GM23248 (cell line): ENCODE measurements around the gene ANKRD17. TPM values are rescaled to one million over a fixed set of nuclear protein-coding genes. Genes with fewer than 3 reads are reported as not detected.

Experiments
- DNase-seq: peaks from one replicate; pipeline ENCODE4 v3.0.0-alpha.2; 2015
- H2AFZ ChIP-seq: fragments of 200-600 bp; sonication (generic); 2 replicates; pipeline ENCODE4 v1.6.1; 2016; ENCODE audit warnings: antibody characterized with exemption
- H3F3A ChIP-seq: fragments of 200-600 bp; sonication (generic); 2 replicates; pipeline ENCODE4 v1.6.1; 2016; ENCODE audit warnings: mild to moderate bottlenecking, antibody characterized with exemption, mixed run types; ENCODE audit not compliant: insufficient read depth
- H3K27ac ChIP-seq: fragments of 200-600 bp; sonication (generic); 2 replicates; pipeline ENCODE4 v1.5.1; 2016; ENCODE audit warnings: mild to moderate bottlenecking
- H3K27me3 ChIP-seq: fragments of 200-600 bp; sonication (generic); replicated peaks from 2 replicates; pipeline ENCODE4 v1.6.1; 2016; ENCODE audit warnings: mild to moderate bottlenecking; ENCODE audit not compliant: insufficient read depth
- H3K36me3 ChIP-seq: fragments of 200-600 bp; sonication (generic); 2 replicates; pipeline ENCODE4 v1.6.1; 2016; ENCODE audit warnings: low read depth, mild to moderate bottlenecking
- H3K4me1 ChIP-seq: fragments of 200-600 bp; sonication (generic); 2 replicates; pipeline ENCODE4 v1.6.1; 2016; ENCODE audit warnings: mild to moderate bottlenecking; ENCODE audit not compliant: insufficient read depth
- H3K4me2 ChIP-seq: fragments of 200-600 bp; sonication (generic); one replicate; pipeline ENCODE4 v1.6.1; 2016; ENCODE audit warnings: mild to moderate bottlenecking; ENCODE audit not compliant: unreplicated experiment
- H3K4me3 ChIP-seq: fragments of 200-600 bp; sonication (generic); 2 replicates; pipeline ENCODE4 v1.5.1; 2016; ENCODE audit warnings: mild to moderate bottlenecking
- H3K79me2 ChIP-seq: fragments of 200-600 bp; sonication (generic); 2 replicates; pipeline ENCODE4 v1.6.1; 2016; ENCODE audit warnings: mild to moderate bottlenecking; ENCODE audit not compliant: insufficient read depth
- H3K9ac ChIP-seq: fragments of 200-600 bp; sonication (generic); 2 replicates; pipeline ENCODE4 v1.6.1; 2016; ENCODE audit warnings: mild to moderate bottlenecking
- H3K9me2 ChIP-seq: fragments of 200-600 bp; sonication (generic); 2 replicates; pipeline ENCODE4 v1.6.1; 2016; ENCODE audit warnings: mixed run types, mild to moderate bottlenecking, moderate library complexity; ENCODE audit not compliant: insufficient read depth
- H3K9me3 ChIP-seq: fragments of 200-600 bp; sonication (generic); one replicate; pipeline ENCODE4 v1.6.1; 2017; ENCODE audit warnings: low read depth
- H4K20me1 ChIP-seq: fragments of 200-600 bp; sonication (generic); 2 replicates; pipeline ENCODE4 v1.6.0; 2016; ENCODE audit not compliant: insufficient read depth
- EZH2 ChIP-seq: fragments of 200-600 bp; sonication (generic); IDR thresholded peaks from 2 replicates; pipeline ENCODE4 v1.6.1; 2018; ENCODE audit warnings: antibody characterized with exemption, mild to moderate bottlenecking; ENCODE audit not compliant: insufficient read depth, poor library complexity, severe bottlenecking
- EZH2phosphoT487 ChIP-seq: fragments of 200-600 bp; sonication (generic); IDR thresholded peaks from 2 replicates; pipeline ENCODE4 v1.6.1; 2018; ENCODE audit warnings: antibody characterized with exemption, moderate library complexity, mild to moderate bottlenecking, low read depth; ENCODE audit not compliant: insufficient read depth
- WGBS, 2 experiments: methylation state at CpG; one replicate each; pipeline ENCODE4 v1.1.6; 2015 to 2017; ENCODE audit warnings: low lambda C conversion rate in 2 of 2, low coverage in 1 of 2; ENCODE audit errors: missing lambda C conversion rate in 2 of 2; 5-methylcytosine and 5-hydroxymethylcytosine counted together
- in situ Hi-C: fragments of 300-500 bp; cut with MboI; formaldehyde crosslinking; loops from 2 replicates; pipeline ENCODE4 v1.15.0; 2020
- polyA plus RNA-seq: library from polyadenylated mRNA; unstranded; fragments of >200 nt; fragmentation: Nextera tagmentation; extraction: Ambion mirVana; gene quantifications from 2 replicates; pipeline ENCODE4 v1.2.1, GENCODE V29; 2016
- total RNA-seq: library from RNA; depleted of rRNA; stranded (reverse); fragments of >200 nt; shearing (Covaris generic); gene quantifications from 2 replicates; pipeline ENCODE4 v1.2.3, GENCODE V29; 2014

The ANKRD17 gene
- total and polyA plus RNA-seq, 2 experiments from 2014 or later, result 22.7 to 34.8 TPM

DNA sequence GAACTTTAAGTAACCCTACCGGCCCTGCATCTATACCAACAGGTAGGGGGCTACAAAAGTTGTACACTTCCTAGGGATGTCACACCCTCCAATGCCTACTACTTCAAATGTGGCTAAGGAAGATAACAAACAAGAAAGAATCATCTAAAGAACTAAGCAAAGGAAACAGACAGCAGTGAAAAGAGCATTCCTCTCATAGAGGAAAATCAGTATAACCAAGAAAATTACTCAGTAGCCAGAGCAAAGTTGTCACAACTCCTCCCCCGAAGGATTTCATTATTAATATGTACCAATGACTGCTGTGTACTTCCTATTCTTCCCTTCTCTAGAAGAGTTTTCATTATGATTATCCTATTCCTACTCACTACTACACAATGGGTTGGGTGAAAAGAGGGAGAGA is 12.6 kb downstream of the ANKRD17 start:
- TF ChIP-seq EZH2, result no peak
- no peaks in the 10 kb centered on the region for H3K9me2 ChIP-seq
- H3K9ac ChIP-seq, result no peak overlapping the region
- H3K9me3 ChIP-seq, result no peaks in the 10 kb centered on the region
- in situ Hi-C loops, result no loop called here
- DNase-seq, result no peak
- H4K20me1 ChIP-seq, result peaks cover 28% of the 10 kb centered on the region; the same call in 1 of the 2 replicates
- H3K4me2 ChIP-seq, result no peak overlapping the region
- H3K79me2 ChIP-seq, result peaks cover 100% of the 10 kb centered on the region
- no peak overlapping the region for H2AFZ ChIP-seq
- H3K36me3 ChIP-seq, result no peaks in the 10 kb centered on the region
- 98 to 99% methylated on average over 2 of the region's 2 CpGs for WGBS, 2 experiments
- no peak overlapping the region for H3K4me3 ChIP-seq
- H3F3A ChIP-seq, result peaks cover 7% of the 10 kb centered on the region; the same call in 1 of the 2 replicates
- no peaks in the 10 kb centered on the region for H3K27me3 ChIP-seq
- H3K4me1 ChIP-seq, result 0 out of 2 replicates have a peak, but pooled peaks cover 8% of the 10 kb centered on the region
- no peak overlapping the region for H3K27ac ChIP-seq

DNA sequence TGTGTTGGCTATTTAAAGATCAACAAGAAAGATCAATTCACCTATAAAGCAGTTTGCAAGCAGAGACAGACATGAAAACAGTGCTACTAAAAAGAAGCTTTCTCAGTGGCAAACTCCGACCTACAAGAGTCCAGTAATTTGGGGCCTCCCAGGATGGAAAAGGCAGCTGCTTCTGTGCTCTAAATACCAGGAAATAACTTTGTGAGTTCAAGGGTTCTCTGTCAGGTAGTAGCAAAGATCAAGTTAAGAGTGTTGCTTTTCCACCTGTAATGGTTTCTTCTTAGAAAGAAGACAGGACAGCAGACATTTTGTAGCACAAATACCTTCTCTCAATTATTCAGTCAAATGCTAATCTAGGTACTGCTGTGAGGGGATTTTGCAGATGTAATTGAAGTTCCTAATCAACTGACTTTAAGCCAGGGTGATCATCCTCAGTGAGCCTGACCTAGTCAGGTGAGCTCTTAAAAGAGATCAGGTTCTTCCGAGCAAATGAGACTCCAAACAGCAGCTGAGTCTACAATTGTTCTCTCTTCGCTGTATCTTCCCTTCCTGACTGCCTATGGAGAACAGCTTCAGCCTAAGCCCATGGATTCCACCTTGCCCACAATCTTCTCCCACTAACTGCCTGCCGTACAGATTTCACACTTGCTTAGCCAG is 13.5 kb downstream of the ANKRD17 start:
- H4K20me1 ChIP-seq, result peaks cover 24% of the 10 kb centered on the region; the same call in 1 of the 2 replicates
- WGBS, 2 experiments, result 90 to 92% methylated on average over 4 of the region's 4 CpGs

DNA sequence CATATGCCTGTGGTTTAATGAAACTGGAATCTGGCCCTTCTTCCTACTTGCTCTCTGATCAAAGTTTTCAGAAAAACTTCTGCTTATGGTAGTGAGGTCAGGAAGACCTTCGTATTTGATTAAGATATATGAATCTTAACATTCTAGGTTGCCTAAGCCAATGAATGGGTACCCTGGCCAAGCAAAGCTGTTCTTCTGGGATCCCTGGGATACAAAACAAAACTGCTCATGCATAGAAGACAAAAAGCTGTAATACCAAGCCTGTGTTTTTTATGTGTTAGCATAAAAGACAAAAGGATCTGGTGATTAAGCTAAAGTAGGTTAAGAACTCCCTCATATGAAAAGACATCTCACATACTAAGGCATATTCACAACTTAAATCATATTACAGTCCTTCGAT is 21.6 kb downstream of the ANKRD17 start:
- Histone ChIP-seq H3K9me2 (no peaks in the 10 kb centered on the region), H3K27me3 (no peaks in the 10 kb centered on the region), H3K27ac (no peak overlapping the region), H4K20me1 (peaks cover 12% of the 10 kb centered on the region; the same call in 1 of the 2 replicates), H3F3A (no peaks in the 10 kb centered on the region), H2AFZ (no peak overlapping the region), H3K4me3 (no peak overlapping the region), H3K79me2 (peaks cover 100% of the 10 kb centered on the region), H3K4me2 (no peak overlapping the region), H3K36me3 (peaks cover 8% of the 10 kb centered on the region; the same call in 1 of the 2 replicates), H3K9ac (no peak overlapping the region), H3K4me1 (no peaks in the 10 kb centered on the region), H3K9me3 (no peaks in the 10 kb centered on the region)
- in situ Hi-C loops, result no loop called here
- WGBS, 2 experiments, result 92 to 98% methylated on average over 2 of the region's 2 CpGs
- no peak for DNase-seq
- TF ChIP-seq EZH2phosphoT487, result no peak
- TF ChIP-seq EZH2, result no peak

More for the DNA sequence above, 13.5 kb downstream of the ANKRD17 start:
- Histone ChIP-seq H3K79me2 (peaks cover 100% of the 10 kb centered on the region), H3K27ac (no peak overlapping the region), H3K9me3 (no peaks in the 10 kb centered on the region), H3K4me1 (0 out of 2 replicates have a peak, but pooled peaks cover 8% of the 10 kb centered on the region), H3K4me3 (no peak overlapping the region), H3F3A (peaks cover 7% of the 10 kb centered on the region; the same call in 1 of the 2 replicates), H3K27me3 (no peaks in the 10 kb centered on the region), H3K4me2 (no peak overlapping the region), H2AFZ (no peak overlapping the region), H3K9me2 (no peaks in the 10 kb centered on the region), H3K36me3 (no peaks in the 10 kb centered on the region), H3K9ac (no peak overlapping the region)
- in situ Hi-C loops, result no loop called here
- TF ChIP-seq EZH2phosphoT487, result no peak
- no peak for TF ChIP-seq EZH2
- no peak for DNase-seq

DNA sequence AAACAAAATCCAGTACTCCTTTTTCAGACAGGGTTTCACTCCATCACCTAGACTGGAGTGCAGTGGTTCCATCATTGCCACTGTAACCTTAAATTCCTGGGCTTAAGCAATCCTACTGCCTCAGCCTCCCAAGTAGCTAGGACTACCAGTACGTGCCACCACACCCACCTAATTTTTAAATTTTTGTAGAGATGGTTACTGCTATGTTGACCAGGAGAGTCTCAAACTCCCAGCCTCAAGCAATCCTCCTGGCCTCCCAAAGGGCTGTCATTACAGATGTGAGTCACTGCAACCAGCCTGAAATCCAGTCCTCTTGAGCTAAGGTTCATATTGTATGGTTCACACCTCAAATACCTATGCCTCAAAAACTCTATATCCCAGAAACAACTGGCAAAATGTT is 22.4 kb downstream of the ANKRD17 start:
- Histone ChIP-seq H3F3A (no peaks in the 10 kb centered on the region), H3K27me3 (no peaks in the 10 kb centered on the region), H3K9me3 (no peaks in the 10 kb centered on the region), H3K4me3 (no peak overlapping the region), H4K20me1 (peaks cover 12% of the 10 kb centered on the region; the same call in 1 of the 2 replicates), H3K36me3 (peaks cover 8% of the 10 kb centered on the region; the same call in 1 of the 2 replicates), H3K79me2 (peaks cover 100% of the 10 kb centered on the region), H3K4me2 (no peak overlapping the region), H2AFZ (no peak overlapping the region), H3K9me2 (no peaks in the 10 kb centered on the region), H3K27ac (no peak overlapping the region), H3K4me1 (no peaks in the 10 kb centered on the region), H3K9ac (no peak overlapping the region)
- 93 to 94% methylated on average over 1 of the region's 1 CpG for WGBS, 2 experiments
- in situ Hi-C loops, result no loop called here
- no peak for DNase-seq
- TF ChIP-seq EZH2, result no peak
- TF ChIP-seq EZH2phosphoT487, result no peak
